Gastrocnemius medialis (tissue), 4 donors: Measurements from ENCODE around the gene ERO1B. TPM values are rescaled to one million over a fixed set of nuclear protein-coding genes. Genes with fewer than 3 reads are reported as not detected.

Source experiments
- ATAC-seq, 2 donors: fragments of 150-250 bp; one replicate each; pipeline ENCODE4 v1.9.1; 2016
- DNase-seq, 2 donors: peaks; one replicate each; pipeline ENCODE4 v3.0.0-alpha.2; 2019
- H3K27ac ChIP-seq, 4 donors: fragments of 200-600 bp; sonication (generic); 1 replicate in 1 of 4; 2 replicates in 3 of 4; pipeline ENCODE4 v1.5.1; 2016 to 2018; ENCODE audit warnings: mild to moderate bottlenecking in 2 of 4, moderate library complexity in 1 of 4
- H3K27me3 ChIP-seq, 3 donors: fragments of 200-600 bp; sonication (generic) in 2 of 3; 1 replicate in 1 of 3; 2 replicates in 2 of 3; pipeline versions ENCODE4 v1.5.1 to v1.6.0; 2016 to 2019; ENCODE audit warnings: mild to moderate bottlenecking in 1 of 3, moderate library complexity in 1 of 3
- H3K36me3 ChIP-seq, 2 donors: fragments of 200-600 bp; sonication (generic) in 1 of 2; one replicate each; pipeline ENCODE4 v1.5.1; 2017 to 2018
- H3K4me1 ChIP-seq, 2 donors: fragments of 200-600 bp; sonication (generic) in 1 of 2; one replicate each; pipeline ENCODE4 v1.5.1; 2016 to 2017; ENCODE audit warnings: mild to moderate bottlenecking in 2 of 2
- H3K4me3 ChIP-seq, 4 donors: fragments of 200-600 bp; sonication (generic) in 3 of 4; 1 replicate in 1 of 4; 2 replicates in 3 of 4; pipeline ENCODE4 v1.5.1; 2016 to 2019; ENCODE audit warnings: mild to moderate bottlenecking in 2 of 4
- H3K9me3 ChIP-seq, 3 donors: fragments of 200-600 bp; sonication (generic) in 2 of 3; 1 replicate in 1 of 3; 2 replicates in 2 of 3; pipeline ENCODE4 v1.5.1; 2016 to 2019
- POLR2A ChIP-seq, 2 donors: fragments of 450-650 bp; IDR thresholded peaks; one replicate each; pipeline ENCODE4 v1.6.1; 2017; ENCODE audit warnings: antibody characterized with exemption in 2 of 2, mild to moderate bottlenecking in 2 of 2, moderate library complexity in 2 of 2
- in situ Hi-C, 4 donors: fragments of 200-750 bp; cut with MboI; loops; one replicate each; pipeline versions ENCODE4 v1.15.0 to v1.8.0; 2017; ENCODE audit warnings: low sequenced_read_pairs in 4 of 4
- intact Hi-C: fragments of 100-400 bp; cut with DNase I; formaldehyde crosslinking; loops from one replicate; pipeline ENCODE4 v1.15.1; 2023; ENCODE audit warnings: low total_unique reads
- total RNA-seq, 4 donors: library from RNA; depleted of rRNA; stranded (reverse); fragments of >200 nt; gene quantifications; one replicate each; pipeline versions ENCODE4 v1.1.0 to v1.2.3, GENCODE V29; 2016
- TF ChIP-seq, protein P1 (sequence below), 5 experiments: fragments of 450-650 bp in 3 of 5; fragments of 200-600 bp in 2 of 5; sonication (generic) in 2 of 5; IDR thresholded peaks in 4 of 5; conservative IDR thresholded peaks in 1 of 5; 1 replicate in 4 of 5; 2 replicates in 1 of 5; pipeline ENCODE4 v1.5.1; 2016 to 2019; ENCODE audit warnings: antibody characterized with exemption in 5 of 5, mild to moderate bottlenecking in 3 of 5, moderate library complexity in 3 of 5

The ERO1B gene
- total RNA-seq, 4 donors from 2014 or later, result 3.6 to 10.2 (median 5.8) TPM

DNA sequence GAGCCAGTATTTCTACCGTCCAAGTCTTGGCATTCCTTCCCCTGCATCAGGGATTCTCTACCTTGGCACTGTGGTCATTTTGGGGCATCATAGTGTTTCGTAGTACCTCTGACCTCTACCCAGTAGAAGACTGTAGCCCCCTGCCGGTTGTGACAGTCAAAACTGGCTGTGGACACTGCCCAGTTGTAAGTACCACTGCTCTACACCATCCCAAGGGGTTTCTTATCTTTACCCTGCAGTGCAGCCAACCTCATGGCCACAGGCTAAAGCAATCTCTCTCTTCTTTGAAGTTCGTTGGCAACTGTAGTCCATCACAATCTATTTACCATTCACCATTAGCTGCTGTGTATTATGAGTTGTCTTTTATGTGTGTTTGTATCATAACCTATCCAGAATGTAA, 29.3 kb upstream of the ERO1B start:
- H3K27ac ChIP-seq, result no peak overlapping the region
- in situ Hi-C loops, result no loop called here
- H3K9me3 ChIP-seq, result no peaks in the 10 kb centered on the region
- ATAC-seq (no peak), DNase-seq (no peak)
- no peak overlapping the region for H3K4me3 ChIP-seq
- intact Hi-C loops, result no loop called here
- H3K36me3 ChIP-seq, result no peaks in the 10 kb centered on the region
- TF ChIP-seq, protein P1, sequence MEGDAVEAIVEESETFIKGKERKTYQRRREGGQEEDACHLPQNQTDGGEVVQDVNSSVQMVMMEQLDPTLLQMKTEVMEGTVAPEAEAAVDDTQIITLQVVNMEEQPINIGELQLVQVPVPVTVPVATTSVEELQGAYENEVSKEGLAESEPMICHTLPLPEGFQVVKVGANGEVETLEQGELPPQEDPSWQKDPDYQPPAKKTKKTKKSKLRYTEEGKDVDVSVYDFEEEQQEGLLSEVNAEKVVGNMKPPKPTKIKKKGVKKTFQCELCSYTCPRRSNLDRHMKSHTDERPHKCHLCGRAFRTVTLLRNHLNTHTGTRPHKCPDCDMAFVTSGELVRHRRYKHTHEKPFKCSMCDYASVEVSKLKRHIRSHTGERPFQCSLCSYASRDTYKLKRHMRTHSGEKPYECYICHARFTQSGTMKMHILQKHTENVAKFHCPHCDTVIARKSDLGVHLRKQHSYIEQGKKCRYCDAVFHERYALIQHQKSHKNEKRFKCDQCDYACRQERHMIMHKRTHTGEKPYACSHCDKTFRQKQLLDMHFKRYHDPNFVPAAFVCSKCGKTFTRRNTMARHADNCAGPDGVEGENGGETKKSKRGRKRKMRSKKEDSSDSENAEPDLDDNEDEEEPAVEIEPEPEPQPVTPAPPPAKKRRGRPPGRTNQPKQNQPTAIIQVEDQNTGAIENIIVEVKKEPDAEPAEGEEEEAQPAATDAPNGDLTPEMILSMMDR (IDR thresholded peaks at IDR 0.05 in 4 of 5, conservative IDR thresholded peaks at IDR 0.05 in 1 of 5), result no peak
- no peaks in the 10 kb centered on the region for H3K4me1 ChIP-seq
- no peaks in the 10 kb centered on the region for H3K27me3 ChIP-seq

DNA sequence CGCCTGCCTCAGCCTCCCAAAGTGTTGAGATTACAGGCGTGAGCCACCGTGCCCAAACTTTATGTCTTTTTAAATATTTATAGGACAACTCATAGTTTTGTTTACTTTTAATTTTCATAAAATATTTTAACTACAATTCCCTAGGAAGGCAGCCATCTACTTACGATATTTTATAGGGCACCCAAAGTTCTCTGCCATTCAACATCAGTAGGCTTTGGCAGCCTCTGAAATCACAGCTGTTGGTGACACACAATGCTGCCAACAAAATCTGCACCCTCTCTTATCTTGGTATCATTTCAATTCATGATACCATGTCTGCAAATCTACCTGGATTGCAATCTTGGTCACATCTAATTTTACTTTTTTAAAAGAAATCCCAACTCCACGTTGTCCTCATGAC, 27.1 kb upstream of the ERO1B start:
- Histone ChIP-seq H3K4me1 (no peaks in the 10 kb centered on the region), H3K36me3 (no peaks in the 10 kb centered on the region), H3K4me3 (no peak overlapping the region), H3K27me3 (no peaks in the 10 kb centered on the region), H3K27ac (no peak overlapping the region), H3K9me3 (no peaks in the 10 kb centered on the region)
- in situ Hi-C loops, result no loop called here
- intact Hi-C loops, result no loop called here
- no peak for DNase-seq
- TF ChIP-seq, protein P1 (IDR thresholded peaks at IDR 0.05 in 4 of 5, conservative IDR thresholded peaks at IDR 0.05 in 1 of 5), result no peak
- no peak for TF ChIP-seq POLR2A (IDR thresholded peaks at IDR 0.05)
- ATAC-seq, result no peak

DNA sequence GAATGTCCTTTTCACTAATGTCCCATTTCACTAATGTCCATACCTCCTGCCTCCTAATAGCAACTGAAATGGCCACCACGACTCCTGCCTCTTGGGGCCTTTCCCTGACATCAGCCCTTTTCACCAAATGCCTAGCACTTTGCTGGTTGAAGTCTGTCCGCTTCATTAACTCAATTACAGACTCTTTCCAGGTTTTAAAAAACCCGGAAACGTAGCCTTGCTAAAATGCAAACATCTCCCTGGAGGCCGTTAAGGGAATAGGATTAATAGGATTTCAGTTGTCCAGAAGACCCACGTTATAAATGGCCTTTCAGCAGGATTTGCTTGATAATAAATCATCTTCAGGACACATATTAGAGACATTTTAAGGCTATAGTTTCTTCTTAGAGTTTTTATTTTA, 25.7 kb upstream of the ERO1B start:
- ATAC-seq, result no peak
- no peak overlapping the region for H3K27ac ChIP-seq
- intact Hi-C loops, result no loop called here
- no peaks in the 10 kb centered on the region for H3K27me3 ChIP-seq
- H3K36me3 ChIP-seq, result no peaks in the 10 kb centered on the region
- no peak for DNase-seq
- TF ChIP-seq POLR2A (IDR thresholded peaks at IDR 0.05), result no peak
- TF ChIP-seq, protein P1 (IDR thresholded peaks at IDR 0.05 in 4 of 5, conservative IDR thresholded peaks at IDR 0.05 in 1 of 5), result no peak
- in situ Hi-C loops, result no loop called here
- no peaks in the 10 kb centered on the region for H3K4me1 ChIP-seq
- no peaks in the 10 kb centered on the region for H3K9me3 ChIP-seq
- no peak overlapping the region for H3K4me3 ChIP-seq

DNA sequence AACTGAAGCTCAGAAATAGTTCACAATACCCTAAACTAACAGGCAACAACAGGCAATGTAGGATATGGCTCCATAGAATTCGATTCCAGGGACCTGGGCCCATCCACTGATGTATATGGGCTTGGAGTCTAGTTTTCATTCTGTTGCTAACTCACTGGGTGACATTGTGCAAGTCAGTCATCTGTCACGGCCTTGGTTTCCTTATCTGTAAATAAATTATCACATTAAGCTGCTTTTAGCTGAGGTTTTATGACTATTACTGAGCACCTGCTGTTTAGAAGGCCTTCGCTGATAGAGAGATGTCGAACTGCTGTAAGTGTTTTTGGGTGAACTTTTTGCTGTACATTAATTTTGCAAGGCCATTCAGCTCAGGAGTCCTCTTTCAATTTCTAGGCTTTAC, 22.9 kb upstream of the ERO1B start:
- intact Hi-C loops, result no loop called here
- Histone ChIP-seq H3K27me3 (no peaks in the 10 kb centered on the region), H3K36me3 (no peaks in the 10 kb centered on the region), H3K4me3 (no peak overlapping the region), H3K4me1 (no peaks in the 10 kb centered on the region), H3K9me3 (no peaks in the 10 kb centered on the region), H3K27ac (no peak overlapping the region)
- ATAC-seq (no peak), DNase-seq (no peak)
- TF ChIP-seq POLR2A (IDR thresholded peaks at IDR 0.05), result no peak
- TF ChIP-seq, protein P1 (IDR thresholded peaks at IDR 0.05 in 4 of 5, conservative IDR thresholded peaks at IDR 0.05 in 1 of 5), result no peak
- in situ Hi-C loops, result no loop called here

DNA sequence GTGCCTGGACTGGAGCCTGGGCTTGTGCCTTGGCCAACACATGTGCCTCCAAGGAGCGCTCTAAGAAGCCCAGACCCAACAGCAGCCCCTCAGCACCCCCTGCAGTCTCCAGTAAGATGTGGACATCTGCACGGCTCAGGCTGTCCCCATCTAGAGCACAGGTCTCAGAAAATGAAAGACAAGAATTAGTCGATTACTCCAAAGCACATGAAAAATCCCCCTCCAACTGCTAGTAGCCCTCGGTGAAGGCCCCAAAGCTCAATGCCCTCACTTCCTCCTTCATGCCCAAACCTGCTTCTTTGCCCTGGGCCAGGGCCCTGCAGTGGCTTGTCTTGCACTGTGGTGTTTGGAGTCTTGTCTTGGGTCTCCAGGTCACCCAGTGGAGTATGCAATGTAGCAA, 21.9 kb upstream of the ERO1B start:
- intact Hi-C loops, result no loop called here
- Histone ChIP-seq H3K36me3 (no peaks in the 10 kb centered on the region), H3K27me3 (no peaks in the 10 kb centered on the region), H3K27ac (no peak overlapping the region), H3K4me1 (no peaks in the 10 kb centered on the region), H3K9me3 (no peaks in the 10 kb centered on the region), H3K4me3 (no peak overlapping the region)
- TF ChIP-seq, protein P1 (IDR thresholded peaks at IDR 0.05 in 4 of 5, conservative IDR thresholded peaks at IDR 0.05 in 1 of 5), result no peak
- no peak for TF ChIP-seq POLR2A (IDR thresholded peaks at IDR 0.05)
- in situ Hi-C loops, result no loop called here
- DNase-seq (no peak), ATAC-seq (no peak)
